Heart right ventricle (tissue), 16 donors: ENCODE results near the gene MSLN. TPM values are rescaled to one million over a fixed set of nuclear protein-coding genes. Genes with fewer than 3 reads are reported as not detected.

Source experiments
- ATAC-seq, 8 donors: fragments of 200-7000 bp; cut with Tn5 transposase; one replicate each; pipeline ENCODE4 v1.9.1; 2020; ENCODE audit warnings: mild to moderate bottlenecking in 8 of 8, moderate library complexity in 8 of 8, moderate number of reproducible peaks in 1 of 8
- DNase-seq, 2 donors: peaks; one replicate each; pipeline ENCODE4 v3.0.0-alpha.2; 2020
- H3K27ac ChIP-seq, 10 donors: fragments of 200-600 bp; sonication (generic) in 2 of 10; one replicate each; pipeline versions ENCODE4 v1.5.0 to v1.8.0; 2020 to 2022; ENCODE audit warnings: mild to moderate bottlenecking in 3 of 10
- H3K27me3 ChIP-seq, 7 donors: fragments of 200-600 bp; one replicate each; pipeline ENCODE4 v1.8.0; 2021 to 2022; ENCODE audit warnings: mild to moderate bottlenecking in 2 of 7
- H3K36me3 ChIP-seq, 9 donors: fragments of 200-600 bp; sonication (generic) in 1 of 9; one replicate each; pipeline versions ENCODE4 v1.5.0 to v1.8.0; 2020 to 2022; ENCODE audit warnings: mild to moderate bottlenecking in 2 of 9
- H3K4me1 ChIP-seq, 9 donors: fragments of 200-600 bp; sonication (generic) in 1 of 9; one replicate each; pipeline versions ENCODE4 v1.5.0 to v1.8.0; 2020 to 2022; ENCODE audit warnings: mild to moderate bottlenecking in 4 of 9
- H3K4me3 ChIP-seq, 10 donors: fragments of 200-600 bp; sonication (generic) in 2 of 10; one replicate each; pipeline versions ENCODE4 v1.5.0 to v1.8.0; 2020 to 2022; ENCODE audit warnings: mild to moderate bottlenecking in 7 of 10, moderate library complexity in 2 of 10
- H3K9me3 ChIP-seq, 11 donors: fragments of 200-600 bp in 10 of 11; sonication (generic) in 2 of 11; one replicate each; pipeline versions ENCODE4 v1.5.0 to v1.8.0; 2013 to 2022; ENCODE audit warnings: mild to moderate bottlenecking in 2 of 11, control low read depth in 1 of 11, moderate library complexity in 1 of 11
- WGBS, 2 donors: extraction: QIAGEN DNeasy Blood & Tissue Kit; methylation state at CpG; one replicate each; pipeline ENCODE4 v1.1.7; 2013; ENCODE audit warnings: inconsistent platforms in 1 of 2; 5-methylcytosine and 5-hydroxymethylcytosine counted together
- intact Hi-C, 10 donors: fragments of 100-400 bp; cut with DNase I; formaldehyde crosslinking; loops; one replicate each; pipeline versions ENCODE4 v1.11.1 to v1.14.2; 2022
- polyA plus RNA-seq, 2 donors: library from polyadenylated mRNA; stranded (reverse); fragments of 200-250 nt; gene quantifications; one replicate each; pipeline ENCODE4 v1.2.3, GENCODE V29; 2013
- total RNA-seq, 10 donors: library from RNA; stranded (reverse); fragmentation: NEBNext Ultra II Directional in 3 of 10; extraction: Animal tissue kit (Norgen Biotek cat#: 25700) in 3 of 10; gene quantifications; one replicate each; pipeline versions ENCODE4 v1.2.1 to v1.2.4, GENCODE V29; 2021 to 2023
- TF ChIP-seq, protein P1 (sequence below), 9 donors: fragments of 200-600 bp; sonication (generic) in 2 of 9; IDR thresholded peaks; one replicate each; pipeline versions ENCODE4 v1.5.0 to v1.8.0; 2021 to 2022; ENCODE audit warnings: antibody characterized with exemption in 9 of 9, mild to moderate bottlenecking in 5 of 9, moderate library complexity in 1 of 9
- donor health status: Arrhythmogenic right ventricular cardiomyopathy.
- donor health status: ischemic (EF 13 %, LVEDD 7.1; RV severe dilation, severe dysfunction).
- donor health status: healthy with polysubstance abuse.
- donor health status: DM: no; HTN: yes; CAD: no.
- donor health status: DM: no; HTN: no; CAD: no.
- donor health status: ischemic (EF 25% LVEDD 6.9; RV normal size, moderate dysfunction).
- donor health status: ischemic (EF 25% LVEDD 5.7; RV mildly dilated, moderate dysfunction).
- donor health status: healthy.
- donor health status: DM: yes; HTN: yes; CAD: no.
- donor health status: Ischemic cardiomyopathy.
- donor health status: ischemic (EF 35%, LVEDD 5.7; RV mildly dilated, moderate dysfunction).
- donor health status: nonischemic (EF 11% LVEDD 7.7; RV severe dilation, severe dysfunction).
- donor health status: DM: yes; HTN: yes; CAD: no.
- donor health status: PGD.
- donor health status: ischemic (EF 29% LVEDD 5.4; RV normal size, mild dysfunction).
- donor health status: nonischemic (EF 23%, LVEDD 6.1; RV moderate dilation, normal function).

Gene MSLN
- total and polyA plus RNA-seq, 12 donors: 0.09 to 4.0 (median 0.28) TPM; not detected in 8

DNA sequence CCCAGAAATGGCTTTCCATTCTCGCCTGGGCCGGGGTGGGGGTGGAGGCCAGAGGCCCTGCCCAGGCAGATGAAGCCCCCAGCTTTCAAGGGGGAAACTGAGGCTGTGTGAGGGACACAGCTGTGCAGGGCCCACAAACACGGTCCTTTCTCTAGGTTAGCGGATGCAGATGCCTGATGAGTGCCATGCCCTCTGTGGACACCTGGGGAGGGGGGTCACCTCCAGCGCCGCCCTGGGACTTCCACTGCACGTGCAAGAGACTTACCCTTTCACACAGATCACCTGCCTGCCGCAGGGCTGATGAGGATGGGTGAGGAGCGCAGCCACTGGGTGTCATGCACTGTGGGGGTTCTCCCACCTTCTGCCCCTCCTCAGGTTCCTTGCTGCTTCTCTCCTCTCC lies 42.1 kb upstream of the MSLN start:
- Histone ChIP-seq H3K4me3 (no peak overlapping the region), H3K27ac (no peak overlapping the region), H3K27me3 (peaks cover 0 to 28% (median 0%) of the 10 kb centered on the region in 7 donors), H3K4me1 (peaks cover 24 to 58% (median 47%) of the 10 kb centered on the region in 9 donors), H3K9me3 (no peaks in the 10 kb centered on the region), H3K36me3 (peaks cover 0 to 7% (median 0%) of the 10 kb centered on the region in 9 donors)
- WGBS, 2 donors: 92 to 95% methylated on average over 9 of the region's 9 CpGs
- ATAC-seq: no peak
- TF ChIP-seq, protein P1, sequence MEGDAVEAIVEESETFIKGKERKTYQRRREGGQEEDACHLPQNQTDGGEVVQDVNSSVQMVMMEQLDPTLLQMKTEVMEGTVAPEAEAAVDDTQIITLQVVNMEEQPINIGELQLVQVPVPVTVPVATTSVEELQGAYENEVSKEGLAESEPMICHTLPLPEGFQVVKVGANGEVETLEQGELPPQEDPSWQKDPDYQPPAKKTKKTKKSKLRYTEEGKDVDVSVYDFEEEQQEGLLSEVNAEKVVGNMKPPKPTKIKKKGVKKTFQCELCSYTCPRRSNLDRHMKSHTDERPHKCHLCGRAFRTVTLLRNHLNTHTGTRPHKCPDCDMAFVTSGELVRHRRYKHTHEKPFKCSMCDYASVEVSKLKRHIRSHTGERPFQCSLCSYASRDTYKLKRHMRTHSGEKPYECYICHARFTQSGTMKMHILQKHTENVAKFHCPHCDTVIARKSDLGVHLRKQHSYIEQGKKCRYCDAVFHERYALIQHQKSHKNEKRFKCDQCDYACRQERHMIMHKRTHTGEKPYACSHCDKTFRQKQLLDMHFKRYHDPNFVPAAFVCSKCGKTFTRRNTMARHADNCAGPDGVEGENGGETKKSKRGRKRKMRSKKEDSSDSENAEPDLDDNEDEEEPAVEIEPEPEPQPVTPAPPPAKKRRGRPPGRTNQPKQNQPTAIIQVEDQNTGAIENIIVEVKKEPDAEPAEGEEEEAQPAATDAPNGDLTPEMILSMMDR (IDR thresholded peaks at IDR 0.05): no peak
- no peak for DNase-seq
- intact Hi-C loops: loop anchor here in 2 of 10 donors (10.0 kb wide), 1 partner anchor 336 kb away; no protein-coding TSS in a partner anchor

DNA sequence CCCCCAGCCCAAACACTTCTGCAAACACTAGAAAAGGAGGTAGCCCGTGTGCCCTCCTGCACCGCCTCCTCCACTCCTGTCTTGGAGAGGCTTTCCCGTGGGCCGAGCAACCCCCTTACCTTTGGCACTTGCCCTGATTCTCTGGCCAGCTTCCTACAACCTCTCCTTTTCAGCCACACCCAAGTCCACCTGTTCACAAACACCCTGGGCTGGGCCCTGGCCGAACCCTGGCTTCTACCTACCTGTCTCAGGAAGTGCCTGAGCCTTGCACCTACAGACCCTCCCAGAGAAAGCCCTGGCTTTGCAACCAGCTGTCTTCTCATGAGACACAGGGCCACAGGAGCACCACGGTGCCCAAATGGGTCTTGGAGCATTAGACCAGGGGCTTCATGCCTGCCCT lies 41.6 kb upstream of the MSLN start:
- no peak for ATAC-seq
- DNase-seq: no peak
- Histone ChIP-seq H3K9me3 (no peaks in the 10 kb centered on the region), H3K27ac (no peak overlapping the region), H3K27me3 (peaks cover 0 to 28% (median 0%) of the 10 kb centered on the region in 7 donors), H3K4me1 (peaks cover 24 to 58% (median 47%) of the 10 kb centered on the region in 9 donors), H3K36me3 (peaks cover 0 to 7% (median 0%) of the 10 kb centered on the region in 9 donors), H3K4me3 (no peak overlapping the region)
- TF ChIP-seq, protein P1 (IDR thresholded peaks at IDR 0.05): no peak
- WGBS, 2 donors: 87 to 91% methylated on average over 6 of the region's 6 CpGs
- intact Hi-C loops: loop anchor here in 2 of 10 donors (10.0 kb wide), 1 partner anchor 336 kb away; no protein-coding TSS in a partner anchor

DNA sequence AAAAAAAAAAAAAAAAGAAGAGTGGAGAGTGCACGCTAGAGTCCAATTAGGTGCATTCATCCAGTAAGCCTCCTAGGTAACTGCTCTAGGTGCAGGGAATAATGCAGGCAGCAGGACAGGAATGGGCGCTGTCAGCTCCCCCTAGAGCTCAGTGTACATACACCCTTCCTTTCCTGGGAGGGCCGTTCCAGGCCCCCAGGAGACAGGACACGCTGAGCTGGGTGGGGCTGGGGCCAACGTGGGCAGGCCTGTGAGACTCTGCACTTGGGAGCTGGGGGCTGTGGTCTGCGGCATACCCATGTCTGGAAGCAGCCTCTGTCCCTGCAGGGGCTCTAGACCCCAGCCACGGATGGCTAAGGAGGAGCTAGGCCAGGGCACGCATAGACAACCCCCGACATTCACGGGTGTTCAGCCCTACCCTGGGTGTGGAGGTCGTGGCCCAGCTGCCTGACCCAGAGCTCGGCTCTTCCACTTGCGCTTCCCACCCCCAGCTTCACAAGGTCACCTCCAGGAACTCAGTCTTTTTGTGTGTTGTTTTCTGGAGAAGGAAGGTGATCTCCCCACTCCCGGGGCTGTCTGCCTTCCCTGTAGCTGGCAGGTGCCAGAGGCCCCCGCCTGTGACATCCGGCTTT lies 40.6 kb upstream of the MSLN start:
- peak overlapping the region; percentile 64 to 99 (median 84) for H3K4me3 ChIP-seq
- H3K36me3 ChIP-seq: peaks cover 0 to 7% (median 0%) of the 10 kb centered on the region in 9 donors
- intact Hi-C loops: loop anchor here in 3 of 10 donors (2.0 to 10.0 kb wide), 2 partner anchors 39 to 335 kb away; partner anchors contain the start of gene STUB1 (in 1 of the 3)
- H3K9me3 ChIP-seq: no peaks in the 10 kb centered on the region
- TF ChIP-seq, protein P1 (IDR thresholded peaks at IDR 0.05): peak in 1 of 9 donors; percentile 14
- peaks cover 0 to 19% (median 0%) of the 10 kb centered on the region in 7 donors for H3K27me3 ChIP-seq
- no peak for DNase-seq
- peaks cover 18 to 52% (median 38%) of the 10 kb centered on the region in 9 donors for H3K4me1 ChIP-seq
- H3K27ac ChIP-seq: peak overlapping the region; percentile 44 to 97 (median 94)
- 6 to 7% methylated on average over 16 of the region's 16 CpGs for WGBS, 2 donors
- peak in 3 of 8 donors; percentile 10 to 22 (median 16) for ATAC-seq

DNA sequence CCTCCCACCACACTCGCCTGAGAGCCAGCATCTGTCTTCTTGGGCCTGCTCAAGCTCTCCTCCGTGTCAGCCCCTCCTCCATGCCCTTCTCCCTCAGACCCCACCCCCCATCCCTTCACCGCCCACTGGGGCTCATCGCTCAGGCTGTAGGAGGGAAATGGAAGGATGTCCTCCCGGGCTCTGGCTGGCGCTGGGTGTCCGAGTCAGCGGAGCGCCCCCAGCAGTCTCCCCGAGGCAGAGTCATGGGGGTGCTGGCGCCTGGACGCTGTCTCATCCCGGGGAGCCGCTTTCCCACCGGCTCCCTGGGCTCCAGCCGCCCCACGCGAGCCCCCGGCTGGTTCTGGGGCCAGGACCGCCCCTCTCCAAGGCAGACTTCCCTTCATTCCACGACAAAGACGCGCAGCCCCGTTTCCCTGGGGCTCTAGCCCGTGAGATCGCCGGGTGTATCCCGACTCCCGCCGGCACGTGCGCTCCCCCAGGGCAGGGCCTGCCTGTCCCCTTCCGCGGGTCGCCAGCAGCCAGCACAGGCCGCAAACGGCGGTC lies 40.0 kb upstream of the MSLN start:
- intact Hi-C loops: loop anchor here in 1 of 10 donors (2.0 kb wide), 1 partner anchor 40 kb away; the partner anchor contains the start of gene STUB1
- peak; percentile 49 to 79 (median 62) for ATAC-seq

More for the DNA sequence above, 40.0 kb upstream of the MSLN start:
- 0% methylated on average over 38 of the region's 38 CpGs for WGBS, 2 donors
- Histone ChIP-seq H3K27me3 (peaks cover 0 to 15% (median 0%) of the 10 kb centered on the region in 7 donors), H3K36me3 (peaks cover 0 to 7% (median 0%) of the 10 kb centered on the region in 9 donors), H3K4me1 (peaks cover 18 to 52% (median 38%) of the 10 kb centered on the region in 9 donors), H3K9me3 (no peaks in the 10 kb centered on the region), H3K4me3 (peak overlapping the region; percentile 64 to 99 (median 84)), H3K27ac (peak overlapping the region; percentile 44 to 97 (median 94))
- DNase-seq: peak in 1 of 2 donors; percentile 66
- TF ChIP-seq, protein P1 (IDR thresholded peaks at IDR 0.05): peak in 3 of 9 donors; percentile 14 to 31 (median 29)
